ENCODE measurements around the gene SMPD3. TPM values are rescaled to one million over a fixed set of nuclear protein-coding genes. Genes with fewer than 3 reads are reported as not detected.
A peak's percentile ranks its signal among the peaks of the same experiment; 100 is the strongest.

Gene SMPD3
- total RNA-seq, 1 experiment from 2014 or later = 0.04 TPM

GRCh38 chr16:68411086-68411485 is 37.2 kb downstream of the SMPD3 start:
- Histone ChIP-seq H3K27ac (no peak overlapping the region), H3K4me1 (0 out of 2 replicates have a peak, but pooled peaks cover 2% of the 10 kb centered on the region), H3K4me3 (no peak overlapping the region), H3K9me3 (replicated peaks) (no peaks in the 10 kb centered on the region), H3K27me3 (no peaks in the 10 kb centered on the region), H3K36me3 (no peaks in the 10 kb centered on the region)
- no peak for DNase-seq

DNA sequence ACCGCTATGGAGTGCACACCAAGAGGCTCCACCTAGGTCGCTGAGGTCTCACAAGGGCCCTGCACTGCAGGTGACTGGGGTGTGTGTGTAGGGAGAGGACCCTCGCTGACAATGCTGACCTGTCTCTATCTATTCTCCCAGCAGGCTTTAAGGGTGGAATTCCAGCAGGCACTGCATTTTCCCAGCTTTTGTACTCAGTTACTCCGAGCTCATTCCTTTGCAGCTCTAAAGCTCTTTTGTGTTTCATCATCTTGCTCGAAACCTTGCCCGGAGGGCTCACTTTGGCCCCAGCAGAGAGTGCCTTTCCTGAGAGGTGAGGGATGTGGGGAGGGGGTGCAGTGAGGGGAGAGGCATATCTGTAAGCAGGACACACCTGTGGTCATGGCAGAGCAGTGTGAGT is 39.3 kb downstream of the SMPD3 start:
- 0 out of 2 replicates have a peak, but pooled peaks cover 2% of the 10 kb centered on the region for H3K4me1 ChIP-seq
- DNase-seq = no peak
- H3K4me3 ChIP-seq = no peak overlapping the region
- no peak overlapping the region for H3K27ac ChIP-seq
- H3K27me3 ChIP-seq = no peaks in the 10 kb centered on the region
- H3K9me3 ChIP-seq (replicated peaks) = no peaks in the 10 kb centered on the region
- no peaks in the 10 kb centered on the region for H3K36me3 ChIP-seq

GRCh38 chr16:68408428-68408827 is 39.9 kb downstream of the SMPD3 start:
- no peak overlapping the region for H3K4me3 ChIP-seq
- no peaks in the 10 kb centered on the region for H3K36me3 ChIP-seq
- no peak overlapping the region for H3K27ac ChIP-seq
- H3K27me3 ChIP-seq = no peaks in the 10 kb centered on the region
- 0 out of 2 replicates have a peak, but pooled peaks cover 2% of the 10 kb centered on the region for H3K4me1 ChIP-seq
- no peak for DNase-seq
- no peaks in the 10 kb centered on the region for H3K9me3 ChIP-seq (replicated peaks)

- no peaks in the 10 kb centered on the region for H3K9me3 ChIP-seq (replicated peaks)
- peak overlapping the region; percentile 38 for H3K4me3 ChIP-seq
- H3K36me3 ChIP-seq = no peaks in the 10 kb centered on the region
- no peak overlapping the region for H3K27ac ChIP-seq
- H3K27me3 ChIP-seq = no peaks in the 10 kb centered on the region
- peaks cover 2% of the 10 kb centered on the region; the same call in 1 of the 2 replicates for H3K4me1 ChIP-seq
- DNase-seq = peak; percentile 16 to 38
Observed at GRCh38 chr16:68406458-68407152, 41.7 kb downstream of the SMPD3 start.

DNA sequence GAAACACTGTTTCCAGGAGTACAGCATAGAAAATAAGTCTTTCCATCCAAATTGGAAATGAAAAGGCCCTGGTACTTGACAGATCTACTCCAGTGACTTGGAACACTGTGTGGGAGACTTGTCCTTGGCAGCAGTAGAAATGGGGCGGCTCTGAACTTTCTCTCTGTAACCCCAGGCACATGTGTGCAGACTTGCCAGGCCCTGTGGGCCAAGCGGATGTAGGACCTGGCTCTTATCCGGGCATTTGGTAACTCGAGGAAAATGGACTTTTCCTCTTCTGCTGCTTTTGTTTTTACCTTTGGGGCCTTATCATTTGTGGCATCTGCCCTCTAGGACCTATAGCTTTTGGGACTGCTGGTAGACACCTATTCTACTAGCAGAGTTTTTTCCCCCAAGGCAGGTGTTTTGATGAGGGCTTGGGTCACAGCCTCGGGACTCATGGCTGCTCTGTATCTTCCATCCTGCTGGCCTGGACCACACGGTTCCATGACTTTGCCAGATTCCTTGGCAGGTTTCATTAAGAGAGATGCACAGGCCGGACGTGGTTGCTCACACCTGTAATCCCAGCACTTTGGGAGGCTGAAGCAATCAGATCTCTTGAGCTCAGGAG is 43.5 kb downstream of the SMPD3 start:
- Histone ChIP-seq H3K4me3 (no peak overlapping the region), H3K36me3 (no peaks in the 10 kb centered on the region), H3K27ac (no peak overlapping the region), H3K4me1 (peaks cover 2% of the 10 kb centered on the region; the same call in 1 of the 2 replicates), H3K9me3 (replicated peaks) (no peaks in the 10 kb centered on the region), H3K27me3 (no peaks in the 10 kb centered on the region)
- no peak for DNase-seq

GRCh38 chr16:68403704-68404103 is 44.6 kb downstream of the SMPD3 start:
- DNase-seq = peak; percentile 24 to 35
- Histone ChIP-seq H3K27ac (no peak overlapping the region), H3K36me3 (no peaks in the 10 kb centered on the region), H3K9me3 (replicated peaks) (no peaks in the 10 kb centered on the region), H3K27me3 (no peaks in the 10 kb centered on the region), H3K4me3 (no peak overlapping the region), H3K4me1 (peaks cover 2% of the 10 kb centered on the region; the same call in 1 of the 2 replicates)

GRCh38 chr16:68403177-68403576 is 45.1 kb downstream of the SMPD3 start:
- Histone ChIP-seq H3K9me3 (replicated peaks) (no peaks in the 10 kb centered on the region), H3K27me3 (no peaks in the 10 kb centered on the region), H3K4me1 (peaks cover 2% of the 10 kb centered on the region; the same call in 1 of the 2 replicates), H3K27ac (no peak overlapping the region), H3K4me3 (no peak overlapping the region), H3K36me3 (no peaks in the 10 kb centered on the region)
- DNase-seq = no peak

DNA sequence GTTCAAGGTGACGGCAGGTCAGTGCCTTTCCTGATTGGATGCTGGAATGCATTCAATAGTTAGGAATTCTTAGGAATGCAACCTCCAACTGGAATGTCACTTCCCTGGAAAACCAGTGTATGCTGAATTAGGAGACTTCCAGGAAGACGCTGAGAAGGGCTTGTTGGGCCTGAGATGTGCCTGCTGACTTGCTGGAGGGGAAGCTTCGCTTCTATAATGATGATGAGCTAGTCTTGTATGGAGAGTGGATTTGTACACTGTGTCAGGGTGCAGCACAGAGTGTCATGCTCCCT is 45.6 kb downstream of the SMPD3 start:
- DNase-seq = no peak
- Histone ChIP-seq H3K27me3 (no peaks in the 10 kb centered on the region), H3K9me3 (replicated peaks) (no peaks in the 10 kb centered on the region), H3K4me3 (no peak overlapping the region), H3K36me3 (no peaks in the 10 kb centered on the region), H3K27ac (no peak overlapping the region), H3K4me1 (peaks cover 2% of the 10 kb centered on the region; the same call in 1 of the 2 replicates)

GRCh38 chr16:68401871-68402747 is 46.2 kb downstream of the SMPD3 start:
- H3K27ac ChIP-seq = no peak overlapping the region
- DNase-seq = no peak
- no peaks in the 10 kb centered on the region for H3K27me3 ChIP-seq
- H3K4me1 ChIP-seq = peaks cover 2% of the 10 kb centered on the region; the same call in 1 of the 2 replicates
- H3K9me3 ChIP-seq (replicated peaks) = no peaks in the 10 kb centered on the region
- no peak overlapping the region for H3K4me3 ChIP-seq
- no peaks in the 10 kb centered on the region for H3K36me3 ChIP-seq

GRCh38 chr16:68400924-68401460 is 47.3 kb downstream of the SMPD3 start:
- Histone ChIP-seq H3K9me3 (replicated peaks) (no peaks in the 10 kb centered on the region), H3K4me1 (no peaks in the 10 kb centered on the region; the same call in 1 of the 2 replicates)
- no peak for DNase-seq

GRCh38 chr16:68400083-68400923 is 48.0 kb downstream of the SMPD3 start:
- no peaks in the 10 kb centered on the region; the same call in 1 of the 2 replicates for H3K4me1 ChIP-seq
- H3K27ac ChIP-seq = no peak overlapping the region
- H3K36me3 ChIP-seq = no peaks in the 10 kb centered on the region
- no peaks in the 10 kb centered on the region for H3K9me3 ChIP-seq (replicated peaks)
- no peak overlapping the region for H3K4me3 ChIP-seq
- H3K27me3 ChIP-seq = no peaks in the 10 kb centered on the region
- no peak for DNase-seq

More at GRCh38 chr16:68400924-68401460, 47.3 kb downstream of the SMPD3 start:
- no peak overlapping the region for H3K4me3 ChIP-seq
- no peaks in the 10 kb centered on the region for H3K27me3 ChIP-seq
- no peak overlapping the region for H3K27ac ChIP-seq
- H3K36me3 ChIP-seq = no peaks in the 10 kb centered on the region

GRCh38 chr16:68399456-68399855 is 48.9 kb downstream of the SMPD3 start:
- H3K9me3 ChIP-seq (replicated peaks) = no peaks in the 10 kb centered on the region
- no peaks in the 10 kb centered on the region; the same call in 1 of the 2 replicates for H3K4me1 ChIP-seq
- H3K27ac ChIP-seq = no peak overlapping the region
- no peak for DNase-seq
- H3K36me3 ChIP-seq = no peaks in the 10 kb centered on the region
- no peaks in the 10 kb centered on the region for H3K27me3 ChIP-seq
- no peak overlapping the region for H3K4me3 ChIP-seq

- Histone ChIP-seq H3K9me3 (replicated peaks) (no peaks in the 10 kb centered on the region), H3K27me3 (no peaks in the 10 kb centered on the region), H3K4me1 (no peaks in the 10 kb centered on the region), H3K36me3 (no peaks in the 10 kb centered on the region), H3K27ac (no peak overlapping the region), H3K4me3 (no peak overlapping the region)
- DNase-seq = no peak
Observed at GRCh38 chr16:68397710-68398201, 50.6 kb downstream of the SMPD3 start.

DNA sequence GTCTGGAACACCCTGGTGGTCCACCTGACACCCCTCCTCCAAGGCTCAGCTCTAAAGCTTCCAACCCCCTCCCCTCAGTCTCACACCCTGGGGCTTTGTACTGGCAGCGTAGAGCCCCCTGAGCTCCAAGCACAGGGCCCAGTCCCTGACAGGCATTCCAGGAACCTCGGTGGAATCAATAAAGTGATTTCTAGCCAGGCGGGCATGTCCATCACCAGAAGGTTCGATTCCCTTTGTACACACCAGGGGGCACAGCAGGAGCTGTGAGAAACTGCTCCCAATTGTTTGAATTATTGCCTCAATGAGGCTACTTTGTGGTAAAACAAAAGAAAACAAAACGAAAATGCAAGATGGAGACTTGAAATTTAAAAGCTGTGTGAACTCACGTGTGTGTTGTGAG is 51.8 kb downstream of the SMPD3 start:
- Histone ChIP-seq H3K4me3 (no peak overlapping the region), H3K27me3 (no peaks in the 10 kb centered on the region), H3K36me3 (no peaks in the 10 kb centered on the region), H3K4me1 (no peaks in the 10 kb centered on the region), H3K27ac (no peak overlapping the region), H3K9me3 (replicated peaks) (no peaks in the 10 kb centered on the region)
- peak in 1 of 2 experiments; percentile 32 for DNase-seq
